Activated T-helper 1 cell treated with Interleukin-2 at 50 U/mL for 16 hours (primary cell): ENCODE results near the gene SIX1.

Source experiments
- DNase-seq: peaks from one replicate; pipeline ENCODE4 v3.0.0-alpha.2; 2020; ENCODE audit warnings: low read depth

The SIX1 gene

GRCh38 chr14:60655119-60655897 is 6.0 kb upstream of the SIX1 start:
- DNase-seq = no peak

GRCh38 chr14:60654334-60654821 is 5.1 kb upstream of the SIX1 start:
- no peak for DNase-seq

GRCh38 chr14:60653701-60654161 is 4.5 kb upstream of the SIX1 start:
- no peak for DNase-seq

- no peak for DNase-seq
Measured at GRCh38 chr14:60652674-60653651, 3.7 kb upstream of the SIX1 start.

- no peak for DNase-seq
Measured at GRCh38 chr14:60651796-60652673, 2.8 kb upstream of the SIX1 start.

- DNase-seq = no peak
Measured at GRCh38 chr14:60651086-60651795, 2.0 kb upstream of the SIX1 start.

GRCh38 chr14:60650373-60650961 is 1.2 kb upstream of the SIX1 start:
- DNase-seq = no peak

- DNase-seq = no peak
Measured at GRCh38 chr14:60649875-60650372, 647 bp upstream of the SIX1 start.

- DNase-seq = no peak
Measured at GRCh38 chr14:60648249-60648933, 886 bp downstream of the SIX1 start.

- DNase-seq = no peak
Measured at GRCh38 chr14:60647837-60648248, 1.4 kb downstream of the SIX1 start.

- no peak for DNase-seq
Measured at GRCh38 chr14:60647081-60647836, 2.0 kb downstream of the SIX1 start.

- DNase-seq = no peak
Measured at GRCh38 chr14:60646226-60646818, 3.0 kb downstream of the SIX1 start.

GRCh38 chr14:60645126-60645741 is 4.0 kb downstream of the SIX1 start:
- no peak for DNase-seq

GRCh38 chr14:60644666-60645065 is 4.6 kb downstream of the SIX1 start:
- DNase-seq = no peak

- DNase-seq = no peak
Measured at GRCh38 chr14:60643463-60644314, 5.6 kb downstream of the SIX1 start.

GRCh38 chr14:60643141-60643462 is 6.2 kb downstream of the SIX1 start:
- no peak for DNase-seq
